ENCODE data around the gene PRKG1.

Gene PRKG1

DNA sequence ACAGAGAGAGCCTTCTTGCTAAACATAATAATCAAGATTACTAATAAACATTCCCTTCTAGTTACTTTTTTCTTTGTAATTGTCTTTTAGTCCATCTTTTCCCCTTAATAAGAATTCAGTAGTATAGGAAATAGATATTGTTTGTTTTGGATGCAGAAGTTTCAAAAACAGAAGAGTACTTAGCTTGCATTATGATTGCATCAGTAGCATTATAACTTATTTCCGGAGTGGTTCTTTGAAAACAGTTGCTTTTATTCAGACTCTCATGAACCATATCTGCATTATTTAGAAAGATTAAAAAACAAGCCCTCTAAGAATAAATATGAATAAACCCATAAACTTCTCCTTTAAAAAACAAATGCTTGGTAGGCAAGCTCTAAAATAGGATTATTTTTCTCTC, 1205.8 kb downstream of the PRKG1 start:
- Histone ChIP-seq H3K36me3 (no peaks in the 10 kb centered on the region), H3K4me3 (ENCODE audit: low read depth, low read length) (no peak overlapping the region), H3K27me3 (ENCODE audit: insufficient read depth, low read depth, severe bottlenecking) (no peaks in the 10 kb centered on the region), H3K9me3 (ENCODE audit: severe bottlenecking) (no peaks in the 10 kb centered on the region), H3K27ac (no peak overlapping the region)
- TF ChIP-seq, protein P1, sequence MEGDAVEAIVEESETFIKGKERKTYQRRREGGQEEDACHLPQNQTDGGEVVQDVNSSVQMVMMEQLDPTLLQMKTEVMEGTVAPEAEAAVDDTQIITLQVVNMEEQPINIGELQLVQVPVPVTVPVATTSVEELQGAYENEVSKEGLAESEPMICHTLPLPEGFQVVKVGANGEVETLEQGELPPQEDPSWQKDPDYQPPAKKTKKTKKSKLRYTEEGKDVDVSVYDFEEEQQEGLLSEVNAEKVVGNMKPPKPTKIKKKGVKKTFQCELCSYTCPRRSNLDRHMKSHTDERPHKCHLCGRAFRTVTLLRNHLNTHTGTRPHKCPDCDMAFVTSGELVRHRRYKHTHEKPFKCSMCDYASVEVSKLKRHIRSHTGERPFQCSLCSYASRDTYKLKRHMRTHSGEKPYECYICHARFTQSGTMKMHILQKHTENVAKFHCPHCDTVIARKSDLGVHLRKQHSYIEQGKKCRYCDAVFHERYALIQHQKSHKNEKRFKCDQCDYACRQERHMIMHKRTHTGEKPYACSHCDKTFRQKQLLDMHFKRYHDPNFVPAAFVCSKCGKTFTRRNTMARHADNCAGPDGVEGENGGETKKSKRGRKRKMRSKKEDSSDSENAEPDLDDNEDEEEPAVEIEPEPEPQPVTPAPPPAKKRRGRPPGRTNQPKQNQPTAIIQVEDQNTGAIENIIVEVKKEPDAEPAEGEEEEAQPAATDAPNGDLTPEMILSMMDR (IDR thresholded peaks at IDR 0.05; ENCODE audit: low read depth, low read length): no peak
- DNase-seq: no peak

DNA sequence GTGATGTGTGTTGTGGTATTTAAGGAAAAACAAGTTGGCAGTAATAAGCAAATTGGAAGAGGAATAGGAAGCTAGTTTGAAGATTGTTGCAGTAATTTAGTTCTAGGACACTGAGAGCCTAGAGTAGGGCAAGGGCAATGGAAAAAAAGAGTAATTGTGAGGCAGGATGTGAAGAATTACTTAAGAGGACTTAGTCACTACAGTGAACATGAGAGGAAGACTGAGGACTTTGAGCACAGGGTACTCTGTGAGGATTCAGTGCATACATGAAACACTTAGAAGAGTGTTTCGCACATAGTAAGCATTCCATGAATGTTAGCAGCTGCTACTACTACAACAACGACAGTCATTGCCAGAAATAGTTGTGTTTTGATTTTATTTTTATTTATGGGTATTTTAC, 1208.9 kb downstream of the PRKG1 start:
- no peaks in the 10 kb centered on the region for H3K9me3 ChIP-seq (ENCODE audit: severe bottlenecking)
- no peaks in the 10 kb centered on the region for H3K36me3 ChIP-seq
- no peak overlapping the region for H3K27ac ChIP-seq
- no peaks in the 10 kb centered on the region for H3K27me3 ChIP-seq (ENCODE audit: insufficient read depth, low read depth, severe bottlenecking)
- TF ChIP-seq, protein P1 (IDR thresholded peaks at IDR 0.05; ENCODE audit: low read depth, low read length): no peak
- H3K4me3 ChIP-seq (ENCODE audit: low read depth, low read length): no peak overlapping the region
- DNase-seq: no peak

- Histone ChIP-seq H3K27ac (no peak overlapping the region), H3K4me3 (ENCODE audit: low read depth, low read length) (no peak overlapping the region), H3K9me3 (ENCODE audit: severe bottlenecking) (no peaks in the 10 kb centered on the region), H3K36me3 (no peaks in the 10 kb centered on the region), H3K27me3 (ENCODE audit: insufficient read depth, low read depth, severe bottlenecking) (no peaks in the 10 kb centered on the region)
- TF ChIP-seq, protein P1 (IDR thresholded peaks at IDR 0.05; ENCODE audit: low read depth, low read length): no peak
- DNase-seq: no peak
These were observed 1210.2 kb downstream of the PRKG1 start for GRCh38 chr10:52284416-52285013.

DNA sequence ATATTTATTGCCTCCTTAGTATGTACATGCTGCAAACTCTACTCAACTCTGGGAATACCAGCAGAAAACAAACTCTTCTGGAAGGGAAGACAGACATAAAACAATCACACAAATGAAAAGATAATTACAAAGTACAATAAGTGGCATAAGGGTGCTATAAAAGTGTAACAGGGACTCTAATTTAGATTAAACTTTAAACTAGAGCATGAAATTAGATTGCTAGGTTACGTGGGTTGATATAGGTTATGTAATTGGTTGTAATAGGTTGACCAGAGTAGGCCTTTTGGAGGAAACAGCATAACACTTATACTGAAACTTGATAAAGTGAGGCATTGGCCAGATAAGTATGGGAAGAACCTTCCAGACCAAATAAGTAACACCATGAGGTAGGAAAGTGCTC, 1213.6 kb downstream of the PRKG1 start:
- TF ChIP-seq, protein P1 (IDR thresholded peaks at IDR 0.05; ENCODE audit: low read depth, low read length): no peak
- Histone ChIP-seq H3K27me3 (ENCODE audit: insufficient read depth, low read depth, severe bottlenecking) (no peaks in the 10 kb centered on the region), H3K9me3 (ENCODE audit: severe bottlenecking) (no peaks in the 10 kb centered on the region), H3K27ac (no peak overlapping the region), H3K4me3 (ENCODE audit: low read depth, low read length) (no peak overlapping the region), H3K36me3 (no peaks in the 10 kb centered on the region)
- no peak for DNase-seq

DNA sequence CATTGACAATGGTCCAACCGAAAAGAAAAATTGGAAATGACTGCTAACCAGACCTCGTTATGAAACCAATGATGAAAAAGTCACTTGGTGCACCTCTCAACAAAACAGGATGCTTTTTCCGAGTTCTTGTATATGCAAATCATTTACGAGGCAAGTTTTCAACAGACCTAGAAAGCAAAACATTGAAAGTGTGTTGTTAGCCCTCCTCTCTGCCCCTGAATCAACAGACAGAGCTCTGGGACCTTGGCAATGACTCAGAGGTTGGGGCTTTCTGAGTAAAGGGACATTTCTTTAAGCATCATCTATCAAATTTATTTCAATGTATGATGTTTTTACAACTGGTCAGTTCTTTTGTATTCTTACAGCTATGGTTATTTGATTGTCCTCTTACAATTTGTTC, 1223.5 kb downstream of the PRKG1 start:
- Histone ChIP-seq H3K4me3 (ENCODE audit: low read depth, low read length) (no peak overlapping the region), H3K9me3 (ENCODE audit: severe bottlenecking) (no peaks in the 10 kb centered on the region), H3K36me3 (no peaks in the 10 kb centered on the region), H3K27ac (no peak overlapping the region), H3K27me3 (ENCODE audit: insufficient read depth, low read depth, severe bottlenecking) (no peaks in the 10 kb centered on the region)
- no peak for DNase-seq
- TF ChIP-seq, protein P1 (IDR thresholded peaks at IDR 0.05; ENCODE audit: low read depth, low read length): no peak

All from WERI-Rb-1 (cell line).